ENCODE measurements around the gene KRTAP3-3.

DNA sequence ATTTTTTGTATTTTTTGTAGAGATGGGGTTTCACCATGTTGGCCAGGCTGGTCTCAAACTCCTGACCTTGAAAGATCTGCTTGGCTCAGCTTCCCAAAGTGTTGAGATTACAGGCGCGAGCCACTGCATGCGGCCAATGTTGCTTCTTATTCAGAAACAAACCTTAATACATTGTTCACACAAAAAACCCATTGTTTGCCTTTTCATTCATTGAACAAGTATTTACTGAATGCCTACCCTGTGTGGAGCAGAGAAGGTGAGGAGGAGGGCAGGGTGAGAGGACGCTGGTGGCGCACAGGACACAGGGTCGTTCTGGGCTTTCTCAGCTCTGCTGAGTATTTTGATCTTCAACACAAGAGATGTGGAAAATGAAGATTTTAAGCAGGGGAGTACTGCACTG, 48.5 kb downstream of the KRTAP3-3 start:
- TF ChIP-seq CTCF (IDR thresholded peaks at IDR 0.05; ENCODE audit: low read depth, low read length) (no peak), POLR2A (IDR thresholded peaks at IDR 0.05; ENCODE audit: extremely low read depth, insufficient read length) (no peak)

All from NB4 (cell line).